Neural cell (in vitro differentiated cells): ENCODE measurements around the gene C21orf91. TPM values are rescaled to one million over a fixed set of nuclear protein-coding genes. Genes with fewer than 3 reads are reported as not detected.

ENCODE experiments used
- H2AFZ ChIP-seq: fragments of 200-600, 300-800 bp; sonication (generic), shearing (Covaris generic); 2 replicates; pipeline ENCODE4 v1.6.0; 2014; ENCODE audit warnings: low read depth, mild to moderate bottlenecking, antibody characterized with exemption, low read length, moderate library complexity
- H3F3A ChIP-seq: fragments of 200-600 bp; shearing (Covaris generic); 2 replicates; pipeline ENCODE4 v1.6.1; 2016; ENCODE audit warnings: mild to moderate bottlenecking, moderate library complexity, mixed read lengths, antibody characterized with exemption, low read length; ENCODE audit not compliant: insufficient read depth, poor library complexity, severe bottlenecking
- H3K27ac ChIP-seq: fragments of 200-600, 300-800 bp; sonication (generic), shearing (Covaris generic); 2 replicates; pipeline ENCODE4 v1.5.1; 2014; ENCODE audit warnings: mild to moderate bottlenecking, low read length, moderate library complexity
- H3K27me3 ChIP-seq: fragments of 300-800, 200-600 bp; sonication (generic), shearing (Covaris generic); 2 replicates; pipeline ENCODE4 v1.6.0; 2014; ENCODE audit warnings: mild to moderate bottlenecking, low read depth, low read length, moderate library complexity; ENCODE audit not compliant: insufficient read depth
- H3K36me3 ChIP-seq: fragments of 300-800, 200-600 bp; sonication (generic), shearing (Covaris generic); 2 replicates; pipeline ENCODE4 v1.5.1; 2014; ENCODE audit warnings: mild to moderate bottlenecking, antibody characterized with exemption, low read length, moderate library complexity; ENCODE audit not compliant: insufficient read depth
- H3K4me2 ChIP-seq: fragments of 300-800, 200-600 bp; sonication (generic), shearing (Covaris generic); 2 replicates; pipeline ENCODE4 v1.6.0; 2014; ENCODE audit warnings: mild to moderate bottlenecking, low read length
- H3K4me3 ChIP-seq: fragments of 300-800, 200-600 bp; sonication (generic), shearing (Covaris generic); 2 replicates; pipeline ENCODE4 v1.5.1; 2014; ENCODE audit warnings: mild to moderate bottlenecking, low read length, moderate library complexity
- H3K79me2 ChIP-seq: fragments of 200-600 bp; shearing (Covaris generic); replicated peaks from 2 replicates; pipeline ENCODE4 v1.6.0; 2014; ENCODE audit warnings: mild to moderate bottlenecking, low read length, moderate library complexity; ENCODE audit not compliant: insufficient read depth
- H3K9ac ChIP-seq: fragments of 300-800, 200-600 bp; sonication (generic), shearing (Covaris generic); 2 replicates; pipeline ENCODE4 v1.6.1; 2016; ENCODE audit warnings: mild to moderate bottlenecking, low read length, mixed read lengths
- H3K9me2 ChIP-seq: fragments of 200-600 bp; shearing (Covaris generic); 2 replicates; pipeline ENCODE4 v1.6.1; 2016; ENCODE audit warnings: mild to moderate bottlenecking, low read length, mixed read lengths; ENCODE audit not compliant: insufficient read depth
- H3K9me3 ChIP-seq: fragments of 200-600, 300-800 bp; sonication (generic), shearing (Covaris generic); 2 replicates; pipeline ENCODE4 v1.6.1; 2016; ENCODE audit warnings: mild to moderate bottlenecking, mixed run types, low read length, moderate library complexity, mixed read lengths
- H4K20me1 ChIP-seq: fragments of 200-600 bp; shearing (Covaris generic); 2 replicates; pipeline ENCODE4 v1.6.1; 2016; ENCODE audit warnings: mild to moderate bottlenecking, mixed run types; ENCODE audit not compliant: insufficient read depth
- EP300 ChIP-seq: fragments of 450-650 bp; conservative IDR thresholded peaks from 2 replicates; pipeline ENCODE4 v1.6.1; 2014; ENCODE audit warnings: antibody characterized with exemption, mild to moderate bottlenecking, moderate library complexity; ENCODE audit not compliant: poor library complexity, severe bottlenecking
- EZH2 ChIP-seq: fragments of 200-600, 300-800 bp; shearing (Covaris generic), sonication (generic); IDR thresholded peaks from 2 replicates; pipeline ENCODE4 v1.6.1; 2014; ENCODE audit warnings: antibody characterized with exemption, low read length, borderline replicate concordance, mild to moderate bottlenecking; ENCODE audit not compliant: insufficient read depth, poor library complexity, severe bottlenecking
- MXI1 ChIP-seq: fragments of 450-650 bp; conservative IDR thresholded peaks from 2 replicates; pipeline ENCODE4 v1.6.1; 2014; ENCODE audit warnings: antibody characterized with exemption, mild to moderate bottlenecking; ENCODE audit not compliant: poor library complexity, severe bottlenecking
- POLR2AphosphoS5 ChIP-seq: IDR thresholded peaks from 2 replicates; pipeline ENCODE4 v1.6.1; 2012
- RAD21 ChIP-seq: fragments of 450-650 bp; conservative IDR thresholded peaks from 2 replicates; pipeline ENCODE4 v1.6.1; 2014; ENCODE audit warnings: antibody characterized with exemption, mild to moderate bottlenecking, moderate library complexity
- SMC3 ChIP-seq: fragments of 450-650 bp; conservative IDR thresholded peaks from 2 replicates; pipeline ENCODE4 v1.6.1; 2014; ENCODE audit warnings: antibody characterized with exemption, mild to moderate bottlenecking, moderate library complexity; ENCODE audit not compliant: poor library complexity
- TAF1 ChIP-seq: IDR thresholded peaks from 2 replicates; pipeline ENCODE4 v1.6.1; 2012; ENCODE audit warnings: low read depth
- polyA plus RNA-seq: library from polyadenylated mRNA; depleted of rRNA; stranded (reverse); fragments of >200 nt; gene quantifications from 2 replicates; pipeline ENCODE4 v1.2.3, GENCODE V29; 2014
- TF ChIP-seq, protein P1 (sequence below): fragments of 450-650 bp; IDR thresholded peaks from 2 replicates; pipeline ENCODE4 v1.5.1; 2014; ENCODE audit warnings: antibody characterized with exemption, mild to moderate bottlenecking, moderate library complexity; ENCODE audit not compliant: poor library complexity, severe bottlenecking
- TF ChIP-seq, protein P2 (sequence below): IDR thresholded peaks from 2 replicates; pipeline ENCODE4 v1.6.1; 2012; ENCODE audit warnings: borderline replicate concordance

C21orf91 gene
- polyA plus RNA-seq, 1 donor from 2014 or later, result 19.6 TPM

DNA sequence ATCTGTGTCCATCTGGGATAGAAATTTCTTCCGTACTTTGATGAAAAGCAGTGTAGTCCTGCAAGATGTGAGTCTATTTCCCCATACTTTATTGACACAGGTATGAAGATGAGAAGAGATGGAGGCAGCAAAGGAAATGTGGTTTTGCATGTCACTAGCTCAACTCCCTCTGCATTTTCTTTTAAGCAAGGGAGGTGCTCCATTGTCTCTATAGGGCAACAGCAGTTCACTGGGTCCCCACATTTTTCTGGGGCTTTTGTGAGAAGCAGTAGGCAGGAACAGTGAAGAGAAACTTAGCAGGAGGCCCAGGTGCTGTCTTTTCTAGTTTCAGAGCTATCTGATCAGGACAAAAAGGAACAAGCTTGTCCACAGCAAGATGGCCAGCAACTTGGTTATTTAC, 37.1 kb downstream of the C21orf91 start:
- Histone ChIP-seq H3K36me3 (peaks cover 23% of the 10 kb centered on the region), H3K9me3 (no peaks in the 10 kb centered on the region), H3K9me2 (no peaks in the 10 kb centered on the region), H4K20me1 (no peaks in the 10 kb centered on the region), H3K27ac (no peak overlapping the region), H3F3A (no peaks in the 10 kb centered on the region), H3K4me2 (no peak overlapping the region), H3K79me2 (no peaks in the 10 kb centered on the region), H2AFZ (no peak overlapping the region), H3K27me3 (no peaks in the 10 kb centered on the region), H3K4me3 (no peak overlapping the region), H3K9ac (no peak overlapping the region)
- TF ChIP-seq MXI1 (no peak), SMC3 (no peak), EZH2 (no peak), TAF1 (no peak), POLR2AphosphoS5 (no peak), RAD21 (no peak), EP300 (no peak)
- TF ChIP-seq, protein P1, sequence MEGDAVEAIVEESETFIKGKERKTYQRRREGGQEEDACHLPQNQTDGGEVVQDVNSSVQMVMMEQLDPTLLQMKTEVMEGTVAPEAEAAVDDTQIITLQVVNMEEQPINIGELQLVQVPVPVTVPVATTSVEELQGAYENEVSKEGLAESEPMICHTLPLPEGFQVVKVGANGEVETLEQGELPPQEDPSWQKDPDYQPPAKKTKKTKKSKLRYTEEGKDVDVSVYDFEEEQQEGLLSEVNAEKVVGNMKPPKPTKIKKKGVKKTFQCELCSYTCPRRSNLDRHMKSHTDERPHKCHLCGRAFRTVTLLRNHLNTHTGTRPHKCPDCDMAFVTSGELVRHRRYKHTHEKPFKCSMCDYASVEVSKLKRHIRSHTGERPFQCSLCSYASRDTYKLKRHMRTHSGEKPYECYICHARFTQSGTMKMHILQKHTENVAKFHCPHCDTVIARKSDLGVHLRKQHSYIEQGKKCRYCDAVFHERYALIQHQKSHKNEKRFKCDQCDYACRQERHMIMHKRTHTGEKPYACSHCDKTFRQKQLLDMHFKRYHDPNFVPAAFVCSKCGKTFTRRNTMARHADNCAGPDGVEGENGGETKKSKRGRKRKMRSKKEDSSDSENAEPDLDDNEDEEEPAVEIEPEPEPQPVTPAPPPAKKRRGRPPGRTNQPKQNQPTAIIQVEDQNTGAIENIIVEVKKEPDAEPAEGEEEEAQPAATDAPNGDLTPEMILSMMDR, result no peak
- TF ChIP-seq, protein P2, sequence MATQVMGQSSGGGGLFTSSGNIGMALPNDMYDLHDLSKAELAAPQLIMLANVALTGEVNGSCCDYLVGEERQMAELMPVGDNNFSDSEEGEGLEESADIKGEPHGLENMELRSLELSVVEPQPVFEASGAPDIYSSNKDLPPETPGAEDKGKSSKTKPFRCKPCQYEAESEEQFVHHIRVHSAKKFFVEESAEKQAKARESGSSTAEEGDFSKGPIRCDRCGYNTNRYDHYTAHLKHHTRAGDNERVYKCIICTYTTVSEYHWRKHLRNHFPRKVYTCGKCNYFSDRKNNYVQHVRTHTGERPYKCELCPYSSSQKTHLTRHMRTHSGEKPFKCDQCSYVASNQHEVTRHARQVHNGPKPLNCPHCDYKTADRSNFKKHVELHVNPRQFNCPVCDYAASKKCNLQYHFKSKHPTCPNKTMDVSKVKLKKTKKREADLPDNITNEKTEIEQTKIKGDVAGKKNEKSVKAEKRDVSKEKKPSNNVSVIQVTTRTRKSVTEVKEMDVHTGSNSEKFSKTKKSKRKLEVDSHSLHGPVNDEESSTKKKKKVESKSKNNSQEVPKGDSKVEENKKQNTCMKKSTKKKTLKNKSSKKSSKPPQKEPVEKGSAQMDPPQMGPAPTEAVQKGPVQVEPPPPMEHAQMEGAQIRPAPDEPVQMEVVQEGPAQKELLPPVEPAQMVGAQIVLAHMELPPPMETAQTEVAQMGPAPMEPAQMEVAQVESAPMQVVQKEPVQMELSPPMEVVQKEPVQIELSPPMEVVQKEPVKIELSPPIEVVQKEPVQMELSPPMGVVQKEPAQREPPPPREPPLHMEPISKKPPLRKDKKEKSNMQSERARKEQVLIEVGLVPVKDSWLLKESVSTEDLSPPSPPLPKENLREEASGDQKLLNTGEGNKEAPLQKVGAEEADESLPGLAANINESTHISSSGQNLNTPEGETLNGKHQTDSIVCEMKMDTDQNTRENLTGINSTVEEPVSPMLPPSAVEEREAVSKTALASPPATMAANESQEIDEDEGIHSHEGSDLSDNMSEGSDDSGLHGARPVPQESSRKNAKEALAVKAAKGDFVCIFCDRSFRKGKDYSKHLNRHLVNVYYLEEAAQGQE, result no peak

DNA sequence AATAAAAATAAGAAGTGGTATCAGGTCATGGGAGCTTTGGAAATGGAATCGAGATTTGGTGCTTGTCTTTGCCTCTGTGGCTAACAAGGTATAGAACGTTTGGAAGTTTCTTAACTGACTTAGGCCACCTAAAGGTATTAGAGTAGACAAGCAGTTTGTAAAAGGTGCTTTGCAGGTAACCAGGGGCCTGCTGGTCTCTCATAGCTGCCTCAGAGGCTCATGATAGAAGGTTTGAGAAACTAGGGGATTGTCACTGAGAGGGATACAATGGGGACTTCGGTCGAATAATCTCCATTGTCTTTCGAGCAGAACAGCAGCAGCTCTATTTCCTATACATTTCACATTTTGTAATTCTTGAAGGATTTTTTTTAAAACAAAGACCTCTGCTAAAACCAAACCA, 37.6 kb downstream of the C21orf91 start:
- H3K79me2 ChIP-seq, result no peaks in the 10 kb centered on the region
- no peak overlapping the region for H3K9ac ChIP-seq
- no peak overlapping the region for H3K27ac ChIP-seq
- H3F3A ChIP-seq, result no peaks in the 10 kb centered on the region
- no peak overlapping the region for H3K4me3 ChIP-seq
- H3K36me3 ChIP-seq, result peaks cover 18% of the 10 kb centered on the region
- H3K9me2 ChIP-seq, result no peaks in the 10 kb centered on the region
- H3K4me2 ChIP-seq, result no peak overlapping the region
- no peaks in the 10 kb centered on the region for H3K9me3 ChIP-seq
- no peak for TF ChIP-seq POLR2AphosphoS5
- no peak for TF ChIP-seq MXI1
- TF ChIP-seq EP300, result no peak
- TF ChIP-seq SMC3, result no peak
- no peak for TF ChIP-seq RAD21
- TF ChIP-seq, protein P1, result no peak
- TF ChIP-seq, protein P2, result no peak
- TF ChIP-seq EZH2, result no peak
- TF ChIP-seq TAF1, result no peak
- no peaks in the 10 kb centered on the region for H3K27me3 ChIP-seq
- H2AFZ ChIP-seq, result no peak overlapping the region
- no peaks in the 10 kb centered on the region for H4K20me1 ChIP-seq
